T-helper 2 cell treated with Interferon-gamma antibody and Interleukin-4, amounts not matched to agents 100 ng/mL and 5 ng/mL, for 36 hours (primary cell): ENCODE results near the gene MYH15. TPM values are rescaled to one million over a fixed set of nuclear protein-coding genes. Genes with fewer than 3 reads are reported as not detected.

Source experiments
- intact Hi-C: fragments of 100-400 bp; cut with micrococcal nuclease; formaldehyde crosslinking; loops from one replicate; pipeline ENCODE4 v1.15.1; 2023
- total RNA-seq: library from RNA; stranded (reverse); gene quantifications from 2 replicates; pipeline ENCODE4 v1.2.3, GENCODE V29; 2022

MYH15 gene
- total RNA-seq, 1 donor from 2014 or later: 0.18 TPM

GRCh38 chr3:108420926-108421325 lies 89.5 kb downstream of the MYH15 start:
- intact Hi-C loops: no loop called here

GRCh38 chr3:108416111-108416869 lies 94.1 kb downstream of the MYH15 start:
- intact Hi-C loops: no loop called here

- intact Hi-C loops: no loop called here
These were observed 94.7 kb downstream of the MYH15 start for GRCh38 chr3:108415661-108416060.

- intact Hi-C loops: no loop called here
These were observed 96.4 kb downstream of the MYH15 start for GRCh38 chr3:108414007-108414406.

GRCh38 chr3:108412121-108412750 lies 98.2 kb downstream of the MYH15 start:
- intact Hi-C loops: no loop called here

DNA sequence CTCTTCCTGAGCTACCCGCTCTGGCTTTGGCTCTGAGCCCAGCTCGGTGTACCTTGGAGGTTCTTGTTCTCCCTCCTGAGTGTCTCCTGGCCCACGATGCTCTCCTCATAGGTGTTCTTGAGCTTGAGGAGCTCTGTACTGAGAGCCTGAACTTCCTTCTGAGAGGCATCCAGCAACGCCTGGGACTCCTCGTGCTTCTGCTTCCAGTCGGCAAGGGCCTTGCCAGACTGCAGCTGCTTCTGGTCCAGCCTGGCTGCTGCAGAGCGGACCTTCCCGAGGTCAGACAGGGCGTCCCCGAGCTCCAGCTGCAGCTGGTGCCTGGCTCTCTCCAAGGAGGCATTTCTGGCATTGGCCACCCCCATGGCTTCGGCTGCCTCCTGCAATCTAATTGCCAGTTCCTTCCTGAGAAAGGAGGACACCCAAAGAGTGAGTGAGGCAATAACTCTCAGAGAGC lies 99.8 kb downstream of the MYH15 start:
- intact Hi-C loops: no loop called here

DNA sequence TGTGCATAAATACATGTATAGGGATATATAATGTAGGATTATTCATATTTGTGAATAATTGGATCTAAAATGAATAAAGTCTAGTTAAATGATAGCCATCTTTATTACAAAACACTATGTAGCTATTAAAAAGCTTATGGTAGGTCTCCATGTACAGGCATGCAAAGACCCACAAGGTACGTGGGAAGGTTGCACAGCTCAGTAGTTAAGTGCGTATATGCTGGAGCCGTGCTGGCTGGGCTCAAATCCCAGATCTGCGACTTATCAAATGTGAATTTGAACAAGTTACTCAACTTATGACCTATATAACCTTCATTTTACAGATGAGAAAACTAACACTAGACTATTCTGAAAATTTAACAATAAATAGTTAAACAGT lies 100.6 kb downstream of the MYH15 start:
- intact Hi-C loops: loop anchor here (5.0 kb wide), 1 partner anchor 747 kb away; no protein-coding TSS in a partner anchor

- intact Hi-C loops: loop anchor here (5.0 kb wide), 1 partner anchor 747 kb away; no protein-coding TSS in a partner anchor
These were observed 101.3 kb downstream of the MYH15 start for GRCh38 chr3:108408883-108409799.

- intact Hi-C loops: loop anchor here (2.0 to 5.0 kb wide), 4 partner anchors 185 to 746 kb away; partner anchors contain the start of gene IFT57
These were observed 102.5 kb downstream of the MYH15 start for GRCh38 chr3:108407886-108408285.

DNA sequence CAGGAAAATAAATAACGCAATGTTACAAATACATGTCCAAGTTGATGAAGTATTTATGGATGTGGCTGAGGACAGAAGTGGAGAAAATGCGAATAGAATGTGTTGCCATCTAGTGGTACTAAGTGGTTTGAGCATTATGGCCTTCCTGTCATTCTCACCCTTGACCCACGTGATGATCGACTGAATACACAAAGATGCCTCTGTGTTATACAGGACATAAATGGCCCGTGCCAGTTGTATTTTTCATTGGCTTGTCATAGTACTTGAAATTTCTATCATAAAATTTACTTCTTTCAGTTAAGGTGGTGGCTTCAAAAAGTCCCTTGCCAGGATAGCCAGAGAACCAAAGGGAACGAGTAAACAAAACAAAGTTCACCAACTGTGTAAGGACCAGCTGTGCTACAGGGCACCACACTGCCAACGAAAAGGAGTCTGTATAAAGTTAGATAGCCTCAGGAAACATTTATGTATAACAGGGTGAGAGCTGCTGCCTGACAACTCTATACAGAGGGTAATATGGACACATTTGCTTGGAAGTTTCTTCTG lies 103.7 kb downstream of the MYH15 start:
- intact Hi-C loops: loop anchor here (1.0 to 5.0 kb wide), 5 partner anchors 184 to 744 kb away; partner anchors contain the start of gene IFT57

- intact Hi-C loops: loop anchor here (1.0 to 5.0 kb wide), 5 partner anchors 183 to 744 kb away; partner anchors contain the start of gene IFT57
These were observed 104.2 kb downstream of the MYH15 start for GRCh38 chr3:108406063-108406660.

GRCh38 chr3:108404368-108404767 lies 106.0 kb downstream of the MYH15 start:
- intact Hi-C loops: no loop called here

- intact Hi-C loops: no loop called here
These were observed 106.6 kb downstream of the MYH15 start for GRCh38 chr3:108403686-108404345.

DNA sequence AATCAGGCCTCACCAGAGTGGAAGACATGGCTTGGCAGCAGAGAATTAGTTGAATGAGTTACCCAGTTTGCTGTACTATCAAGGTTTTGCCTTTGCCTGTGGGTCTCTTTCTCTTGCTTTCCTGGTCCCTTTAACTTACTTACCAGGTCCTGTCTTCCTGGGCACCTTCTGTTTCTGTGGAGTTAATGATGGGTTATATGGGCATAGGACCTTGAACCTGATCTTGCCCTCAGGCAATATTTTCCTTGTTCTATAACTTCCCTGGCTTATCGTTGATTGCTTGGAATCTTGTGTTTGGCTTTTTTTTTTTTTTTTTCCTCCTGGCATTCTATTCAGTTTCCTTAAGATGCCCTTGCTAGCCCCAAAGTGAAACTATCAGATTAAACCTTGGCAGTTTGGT lies 107.2 kb downstream of the MYH15 start:
- intact Hi-C loops: no loop called here

DNA sequence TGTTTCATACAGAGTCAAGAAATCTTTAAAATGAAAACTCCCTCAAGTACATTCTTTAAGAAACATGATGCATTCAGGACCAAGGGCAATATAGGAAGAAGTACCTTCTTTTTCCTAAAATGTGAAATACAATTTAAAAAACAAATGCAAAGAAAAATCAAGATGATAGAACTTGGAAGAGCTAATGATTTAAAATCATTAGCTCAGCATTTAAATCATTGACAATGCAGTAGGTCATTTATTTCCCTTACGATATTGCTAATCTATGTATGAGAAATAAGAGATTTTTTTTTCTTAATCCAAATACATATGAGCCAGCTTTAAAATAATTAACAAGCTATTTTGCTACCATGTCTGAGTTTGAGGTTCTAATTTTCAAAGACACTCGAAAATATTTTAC lies 108.6 kb downstream of the MYH15 start:
- intact Hi-C loops: no loop called here

DNA sequence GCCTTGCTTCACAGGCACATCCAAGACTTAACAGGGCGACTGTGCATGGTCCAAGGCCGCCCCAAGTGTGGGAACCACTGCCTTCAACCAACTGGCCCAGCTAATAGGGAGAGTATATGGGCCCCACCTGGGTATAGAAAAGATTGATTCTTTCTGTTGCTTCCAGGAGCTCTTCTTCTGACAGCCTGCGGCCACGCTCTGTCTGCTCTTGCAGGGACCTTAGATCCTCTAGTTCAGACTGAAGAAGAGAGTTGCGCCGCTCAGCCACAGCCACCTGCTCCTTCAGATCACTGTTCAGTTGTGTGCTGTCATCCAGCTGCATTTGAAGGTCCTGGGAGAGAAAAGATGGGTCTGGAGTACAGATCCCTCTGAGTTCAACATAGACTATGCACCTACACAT lies 111.9 kb downstream of the MYH15 start:
- intact Hi-C loops: no loop called here

- intact Hi-C loops: no loop called here
These were observed 114.1 kb downstream of the MYH15 start for GRCh38 chr3:108396336-108396735.

DNA sequence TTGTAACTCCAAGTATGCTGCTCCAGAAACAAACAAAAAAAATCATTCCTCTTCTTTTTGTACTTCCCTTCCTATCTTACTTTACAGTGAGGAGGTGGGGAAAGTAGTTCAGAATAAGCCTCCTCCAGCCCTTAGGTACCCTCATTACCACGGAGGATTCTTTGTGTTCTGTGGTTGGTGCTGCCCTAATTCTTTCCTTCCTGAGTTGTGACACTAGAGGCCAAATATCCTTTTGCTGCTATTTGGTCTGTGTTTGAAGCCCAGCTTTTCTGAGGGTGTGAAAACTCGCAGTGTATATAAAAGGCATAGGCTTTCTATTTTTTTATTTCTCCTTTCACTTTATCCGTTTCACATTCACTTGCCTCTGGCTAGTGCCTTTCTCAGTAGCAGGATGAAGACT lies 115.8 kb downstream of the MYH15 start:
- intact Hi-C loops: no loop called here

DNA sequence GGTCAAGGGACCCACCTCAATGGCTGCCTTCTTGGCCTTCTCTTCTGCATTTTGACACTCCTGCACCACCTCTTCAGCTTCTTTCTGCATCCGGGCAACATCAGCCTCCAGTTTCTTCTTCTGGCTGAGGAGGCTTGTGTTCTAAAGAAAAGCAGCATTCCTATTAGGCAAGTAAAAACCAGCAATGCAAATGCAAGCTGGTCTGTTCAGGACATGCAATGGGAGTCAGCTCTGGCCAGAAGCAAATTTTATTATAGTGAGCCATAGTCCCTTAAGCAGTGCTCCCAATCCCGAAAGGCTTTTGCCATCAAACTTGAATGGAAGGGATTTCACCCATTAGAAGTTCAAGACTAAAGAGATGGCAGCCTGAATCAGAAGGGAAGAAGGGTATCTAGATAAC lies 116.4 kb downstream of the MYH15 start:
- intact Hi-C loops: no loop called here
